Measurements from ENCODE around the gene KDM4C.
"Not testable (repeated sequence)": the region's sequence is repeated elsewhere in the genome, so short reads cannot be mapped to it uniquely, and the experiment has no call there.

DNA sequence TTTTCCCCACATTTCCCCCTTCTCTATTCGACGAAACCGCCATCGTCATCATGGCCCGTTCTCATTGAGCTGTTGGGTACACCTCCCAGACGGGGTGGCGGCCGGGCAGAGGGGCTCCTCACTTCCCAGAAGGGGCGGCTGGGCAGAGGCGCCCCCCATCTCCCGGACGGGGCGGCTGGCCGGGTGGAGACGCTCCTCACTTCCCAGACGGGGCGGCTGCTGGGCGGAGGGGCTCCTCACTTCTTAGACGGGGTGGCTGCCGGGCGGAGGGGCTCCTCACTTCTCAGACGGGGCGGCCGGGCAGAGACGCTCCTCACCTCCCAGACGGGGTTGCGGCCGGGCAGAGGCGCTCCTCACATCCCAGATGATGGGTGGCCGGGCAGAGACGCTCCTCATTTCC, 191.1 kb downstream of the KDM4C start:
- not testable (repeated sequence) for TF ChIP-seq CTCF, EP300, POLR2A, POLR2AphosphoS5 (IDR thresholded peaks at IDR 0.05)
